Ramos (cell line): Measurements from ENCODE around the gene LRP6.
"Not testable (repeated sequence)": the region's sequence is repeated elsewhere in the genome, so short reads cannot be mapped to it uniquely, and the experiment has no call there.

Source experiments
- in situ Hi-C: fragments of 300-500 bp; cut with MboI; formaldehyde crosslinking; loops from one replicate; pipeline ENCODE4 v1.14.3; 2022; ENCODE audit warnings: low sequenced_read_pairs; ENCODE audit not compliant: unreplicated experiment

The LRP6 gene

DNA sequence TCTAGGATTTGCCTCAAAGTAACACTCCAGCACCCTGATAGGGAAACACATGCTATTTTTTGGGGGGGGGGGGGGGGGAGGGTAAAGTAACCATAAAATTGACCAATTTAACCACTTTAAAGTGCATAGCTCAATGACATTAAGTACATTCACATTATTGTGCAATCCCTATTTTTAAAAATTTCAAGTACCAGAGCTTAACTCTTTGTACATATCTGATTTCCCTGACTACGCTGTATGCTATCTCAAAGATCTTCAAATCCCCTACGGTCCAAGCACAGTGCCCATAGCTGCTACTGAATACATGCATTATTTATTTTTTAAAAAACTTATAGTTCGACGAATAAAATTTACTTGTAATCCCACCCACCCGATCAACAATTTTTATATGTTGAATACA is 133.1 kb downstream of the LRP6 start:
- in situ Hi-C loops, result no loop called here

DNA sequence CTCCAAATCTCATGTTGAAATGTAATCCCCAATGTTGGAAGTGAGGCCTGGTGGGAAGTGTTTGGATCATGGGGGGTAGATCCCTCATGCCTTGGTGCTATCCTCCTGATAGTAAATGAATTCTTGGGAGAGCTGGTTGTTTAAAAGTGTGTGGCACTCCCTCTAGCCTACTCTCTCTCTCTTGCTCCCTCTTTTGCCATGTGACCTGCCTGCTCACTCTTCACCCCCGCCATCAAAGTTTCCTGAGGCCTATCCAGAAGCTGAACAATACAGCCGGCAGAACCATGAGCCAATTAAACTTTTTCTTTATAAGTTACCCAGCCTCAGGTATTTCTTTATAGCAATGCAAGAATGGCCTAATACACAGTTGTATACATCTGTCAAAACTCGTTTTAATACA is 133.6 kb downstream of the LRP6 start:
- in situ Hi-C loops, result no loop called here

DNA sequence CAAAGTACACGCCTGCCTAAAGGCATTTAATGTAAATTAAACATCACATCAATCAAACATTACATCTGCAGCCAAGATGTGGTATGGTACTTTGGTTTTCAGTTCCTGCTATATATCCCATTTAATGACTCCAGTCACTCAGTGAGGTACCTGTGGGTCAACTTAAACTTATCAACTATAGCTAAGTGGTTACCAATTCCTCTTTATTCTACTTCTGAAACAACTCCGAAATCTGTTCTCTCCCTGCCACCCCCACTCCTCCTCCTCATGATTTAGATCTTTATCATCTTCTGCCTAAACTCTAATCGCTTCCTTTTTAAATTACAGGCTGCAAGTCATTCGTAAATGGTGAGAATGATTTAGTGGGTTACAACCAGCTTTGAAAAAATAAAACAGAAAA is 138.2 kb downstream of the LRP6 start:
- in situ Hi-C loops, result no loop called here

DNA sequence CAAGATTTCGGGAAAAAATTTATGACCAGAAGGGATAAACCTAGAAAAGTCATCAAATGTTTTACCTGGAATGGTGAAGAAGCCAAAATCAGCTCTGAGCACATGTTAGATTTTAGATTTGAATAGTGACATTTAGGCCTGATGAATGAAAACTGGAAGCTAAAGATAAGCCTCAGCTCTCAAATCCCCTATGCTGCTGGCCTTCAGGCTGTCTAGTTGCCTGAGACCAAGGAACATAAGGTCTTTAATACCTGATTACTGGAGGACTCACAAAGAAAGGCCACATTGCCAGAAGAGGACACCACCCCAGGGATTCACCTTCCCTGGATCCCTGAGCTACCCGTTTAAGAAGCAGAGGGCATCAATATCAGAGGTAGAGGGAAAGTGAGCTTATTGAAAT is 139.5 kb downstream of the LRP6 start:
- in situ Hi-C loops, result no loop called here

DNA sequence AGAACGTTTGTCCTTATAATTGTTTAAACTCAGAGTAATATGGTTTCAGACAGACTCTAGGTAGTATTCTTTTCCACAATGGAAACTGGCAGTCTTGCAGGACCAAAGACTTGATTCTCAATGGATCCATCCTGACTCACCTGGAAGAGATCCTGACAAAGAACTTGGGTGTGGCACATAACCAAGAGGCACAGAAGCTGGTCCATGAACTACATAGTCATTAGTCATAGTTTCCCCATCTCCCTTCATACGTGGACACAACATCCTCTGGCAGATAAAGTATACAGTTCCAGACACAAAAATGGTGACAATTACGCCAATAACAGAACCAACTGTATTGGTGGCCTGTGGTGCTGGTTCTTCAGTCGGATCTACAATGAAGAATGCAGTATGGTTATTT is 140.3 kb downstream of the LRP6 start:
- in situ Hi-C loops, result no loop called here

DNA sequence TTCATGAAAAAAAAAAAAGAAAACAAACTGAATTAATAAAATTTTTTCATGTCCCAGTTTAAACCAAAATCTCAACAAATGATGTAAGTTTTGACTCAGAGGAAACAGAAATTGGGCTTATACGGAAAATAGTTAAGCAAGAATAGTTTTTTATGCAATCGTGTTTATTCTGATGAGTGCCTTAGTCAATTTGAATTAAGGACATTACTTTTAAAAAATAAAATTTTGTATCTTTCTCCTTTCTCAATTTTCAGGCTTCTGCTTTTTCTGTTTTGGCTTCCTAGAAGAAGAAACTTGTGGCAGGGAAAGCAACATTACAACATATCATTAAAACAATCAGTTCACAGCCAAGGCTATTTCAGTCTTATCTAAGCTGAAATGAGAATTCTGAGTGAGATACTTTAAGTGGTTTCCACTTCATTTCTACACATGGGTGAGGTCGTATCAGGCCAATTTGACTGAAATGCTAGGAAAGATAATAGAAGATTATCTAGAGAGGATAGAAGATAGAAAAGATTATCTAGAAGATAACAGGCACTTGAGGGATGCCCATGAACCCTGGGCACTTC is 143.7 kb downstream of the LRP6 start:
- in situ Hi-C loops, result no loop called here

DNA sequence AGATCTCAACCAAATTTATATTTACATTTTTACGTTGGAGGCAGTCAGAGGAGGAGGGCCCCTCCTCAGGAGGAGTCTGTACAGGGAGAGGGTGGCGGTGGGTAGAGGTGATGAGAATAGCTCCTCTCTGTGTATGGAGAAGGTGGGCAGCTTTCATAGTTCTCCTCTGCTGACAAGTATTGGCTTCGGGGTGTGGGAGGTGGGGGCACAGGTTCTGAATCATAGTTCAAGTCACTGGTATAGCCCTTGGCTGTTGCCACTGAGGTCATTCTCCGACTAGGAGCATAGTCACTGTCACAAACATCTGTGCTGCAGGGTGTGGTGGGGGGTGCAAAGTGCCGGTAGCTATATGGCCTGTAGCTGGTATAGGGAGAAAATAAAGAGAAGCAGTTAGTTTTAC is 145.8 kb downstream of the LRP6 start:
- in situ Hi-C loops, result no loop called here

DNA sequence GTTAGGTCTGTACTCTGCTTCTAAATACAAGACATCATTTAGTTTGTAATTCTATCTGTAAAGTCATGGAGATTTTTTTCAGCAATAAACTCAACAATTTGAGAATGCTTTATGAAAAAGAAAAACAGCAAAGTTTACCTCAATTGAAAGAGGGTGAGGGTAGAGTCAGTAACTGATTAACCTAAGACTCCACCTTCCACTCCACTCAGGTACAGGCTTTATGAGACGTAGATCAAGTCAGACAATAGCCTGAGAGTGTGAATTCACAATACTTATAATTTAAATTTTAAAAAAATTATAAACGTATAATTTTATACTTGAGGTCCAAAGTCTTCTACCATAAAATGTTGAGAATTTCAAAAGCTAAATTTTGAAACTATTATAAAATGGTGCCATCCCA is 150.2 kb downstream of the LRP6 start:
- in situ Hi-C loops, result no loop called here

DNA sequence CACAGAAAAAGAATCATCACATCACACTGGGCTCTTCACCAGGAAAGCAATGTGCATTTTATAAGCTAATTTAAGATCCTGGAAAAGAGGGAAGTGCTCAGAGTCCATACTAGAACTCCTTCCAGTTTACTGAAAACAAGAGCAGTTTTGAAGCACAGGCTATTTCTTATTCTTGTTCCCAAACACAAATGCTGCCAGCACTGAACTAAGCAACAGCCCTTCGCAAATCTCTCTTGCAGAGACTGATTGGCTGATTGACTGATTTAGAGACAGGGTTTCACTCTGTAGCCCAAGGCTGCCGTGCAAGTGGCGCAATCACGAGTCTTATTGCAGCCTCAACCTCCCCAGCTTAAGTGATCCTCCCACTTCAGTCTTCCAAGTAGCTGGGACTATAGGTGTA is 151.3 kb downstream of the LRP6 start:
- in situ Hi-C loops, result no loop called here

DNA sequence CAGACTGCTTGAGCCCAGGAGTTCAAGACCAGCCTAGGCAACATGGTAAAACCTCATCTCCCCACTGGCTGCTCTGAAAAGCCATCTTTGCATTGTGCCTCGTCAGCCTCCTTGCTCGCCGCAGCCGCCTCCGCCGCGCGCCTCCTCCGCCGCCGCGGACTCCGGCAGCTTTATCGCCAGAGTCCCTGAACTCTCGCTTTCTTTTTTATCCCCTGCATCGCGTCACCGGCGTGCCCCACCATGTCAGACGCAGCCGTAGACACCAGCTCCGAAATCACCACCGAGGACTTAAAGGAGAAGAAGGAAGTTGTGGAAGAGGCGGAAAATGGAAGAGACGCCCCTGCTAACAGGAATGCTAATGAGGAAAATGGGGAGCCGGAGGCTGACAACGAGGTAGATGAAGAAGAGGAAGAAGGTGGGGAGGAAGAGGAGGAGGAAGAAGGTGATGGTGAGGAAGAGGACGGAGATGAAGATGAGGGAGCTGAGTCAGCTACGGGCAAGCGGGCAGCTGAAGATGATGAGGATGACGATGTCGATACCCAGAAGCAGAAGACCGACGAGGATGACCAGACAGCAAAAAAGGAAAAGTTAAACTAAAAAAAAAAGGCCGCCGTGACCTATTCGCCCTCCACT is 155.8 kb downstream of the LRP6 start:
- in situ Hi-C loops, result not testable (repeated sequence)

DNA sequence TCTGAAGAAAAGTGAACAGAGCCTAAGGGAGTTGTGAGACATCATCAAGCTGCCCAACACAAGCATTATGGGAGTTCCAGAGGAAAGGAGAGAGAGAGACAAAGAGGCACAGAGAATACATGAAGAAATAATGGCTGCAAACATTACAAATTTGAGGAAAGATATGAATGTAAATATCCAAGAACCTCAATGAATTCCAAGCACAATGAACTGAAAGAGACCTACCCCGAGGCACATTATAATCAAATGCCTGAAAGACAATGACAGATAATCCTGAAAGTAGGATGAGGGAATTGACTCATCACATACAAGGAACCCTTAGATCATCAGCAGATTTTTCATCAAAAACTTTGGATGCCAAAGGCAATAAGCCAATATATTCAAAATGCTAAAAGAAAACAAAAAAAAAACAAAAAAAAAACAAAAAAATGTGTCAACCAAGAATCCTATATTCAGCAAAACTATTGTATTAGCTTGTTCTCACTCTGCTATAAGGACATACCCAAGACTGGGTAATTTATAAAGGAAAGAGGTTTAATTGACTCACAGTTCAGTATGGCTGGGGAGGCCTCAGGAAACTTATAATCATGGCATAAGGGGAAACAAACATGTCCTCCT is 158.3 kb downstream of the LRP6 start:
- in situ Hi-C loops, result no loop called here

DNA sequence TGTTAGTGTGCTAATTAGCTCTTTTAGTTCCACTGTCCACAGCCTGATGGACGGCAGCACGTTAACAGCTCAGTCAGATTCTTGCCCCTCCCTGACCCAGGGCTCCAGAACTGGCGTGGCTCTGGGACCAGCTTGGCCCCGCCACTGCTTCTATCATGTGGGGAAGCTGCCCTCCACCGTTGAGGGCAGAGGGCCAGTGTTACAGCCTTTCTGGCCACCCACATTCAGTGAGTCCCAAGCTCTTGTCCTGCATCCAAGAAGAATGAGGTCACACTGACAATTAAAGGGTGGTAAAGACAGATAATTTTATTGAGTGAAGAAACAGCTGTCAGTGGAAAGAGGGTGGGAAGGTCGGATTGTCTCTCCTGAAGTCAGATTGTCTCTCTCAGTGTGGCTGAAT is 159.2 kb downstream of the LRP6 start:
- in situ Hi-C loops, result no loop called here

DNA sequence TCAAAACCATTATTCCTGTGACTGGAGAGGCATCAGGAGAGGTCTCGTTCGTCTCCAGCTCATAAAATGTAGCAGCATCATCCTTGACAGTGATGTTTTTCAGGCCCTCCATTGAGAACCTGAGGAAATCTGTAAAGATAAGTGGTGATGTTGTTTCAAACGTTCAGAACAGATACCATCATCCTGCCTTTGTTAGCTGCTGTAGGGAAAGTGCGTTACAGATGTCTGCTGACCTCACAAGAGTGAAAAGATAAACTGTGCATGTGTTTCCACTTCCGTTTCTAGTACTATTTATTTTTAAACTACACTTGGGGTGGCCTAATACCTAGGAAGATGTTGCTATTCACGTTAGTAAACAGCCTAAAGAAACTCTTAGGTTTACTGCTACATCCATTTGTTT is 167.7 kb downstream of the LRP6 start:
- in situ Hi-C loops, result no loop called here

DNA sequence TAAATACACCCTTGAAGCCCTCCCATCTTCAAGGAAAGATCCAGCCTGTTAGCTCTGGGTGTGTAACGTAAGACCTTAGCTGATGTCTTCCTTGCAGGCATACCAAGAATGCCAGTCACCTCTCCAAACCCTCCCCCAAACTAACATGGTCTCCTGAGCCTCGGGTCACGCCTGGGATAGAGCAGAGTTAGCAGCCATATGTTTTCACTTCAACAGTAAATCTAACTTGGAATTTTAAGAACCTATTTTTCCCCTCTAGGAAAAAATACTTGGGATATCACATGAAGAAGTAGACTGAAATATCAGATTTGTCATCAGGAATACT is 168.2 kb downstream of the LRP6 start:
- in situ Hi-C loops, result no loop called here

DNA sequence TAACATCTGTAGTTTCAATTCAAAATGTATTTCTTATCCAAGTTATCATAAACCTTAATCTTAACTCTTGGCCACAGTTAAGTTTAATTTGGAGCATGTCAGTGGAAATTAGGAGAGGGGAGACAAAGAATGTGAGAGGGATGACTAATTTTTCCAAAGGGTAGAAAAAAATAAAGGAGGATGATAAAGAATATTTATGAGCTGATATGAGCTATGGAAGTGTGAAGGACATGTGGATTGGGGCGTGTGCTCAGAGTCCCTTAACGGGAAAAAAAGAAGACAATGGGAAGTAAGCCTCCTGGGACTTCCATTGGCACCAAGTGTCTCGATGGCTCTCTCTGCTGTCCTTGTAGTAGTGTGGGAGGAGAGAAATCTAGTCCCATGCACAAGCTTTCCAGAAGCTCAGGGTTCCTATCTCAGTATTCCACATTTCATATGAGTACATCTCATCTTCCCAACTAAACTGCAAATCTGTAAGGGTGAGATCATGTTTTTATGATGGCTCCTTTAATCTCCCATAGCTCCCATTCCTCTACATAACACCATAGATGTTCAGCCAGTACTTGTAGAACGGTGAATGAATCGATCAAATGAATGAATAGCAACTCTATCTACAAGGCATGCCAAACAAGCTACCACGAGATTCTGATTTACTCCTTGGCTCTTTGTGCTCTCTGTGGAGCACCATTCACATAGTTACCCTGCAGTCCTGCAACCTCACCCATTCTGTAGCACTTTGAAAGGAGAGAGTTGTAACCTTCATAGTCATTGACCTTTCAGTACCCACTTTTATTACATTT is 168.8 kb downstream of the LRP6 start:
- in situ Hi-C loops, result no loop called here

DNA sequence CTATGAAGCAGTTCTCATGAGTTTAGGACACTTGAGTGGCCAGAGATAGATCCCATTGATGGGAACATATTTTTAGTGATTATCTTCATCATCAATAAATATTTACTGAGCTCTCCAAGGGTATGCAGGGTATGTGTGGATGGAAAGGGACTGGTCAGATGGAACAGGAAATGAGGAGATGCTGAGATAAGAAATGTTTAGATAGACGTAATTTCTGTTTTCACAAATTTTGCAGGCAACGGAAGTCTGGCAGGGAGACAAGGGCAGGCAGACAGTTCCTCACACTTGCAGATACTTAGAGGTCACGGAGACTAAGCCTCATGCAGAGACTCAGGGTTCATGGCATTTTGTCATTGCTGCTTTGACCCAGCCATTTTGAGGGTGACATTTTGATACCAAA is 171.8 kb downstream of the LRP6 start:
- in situ Hi-C loops, result no loop called here

DNA sequence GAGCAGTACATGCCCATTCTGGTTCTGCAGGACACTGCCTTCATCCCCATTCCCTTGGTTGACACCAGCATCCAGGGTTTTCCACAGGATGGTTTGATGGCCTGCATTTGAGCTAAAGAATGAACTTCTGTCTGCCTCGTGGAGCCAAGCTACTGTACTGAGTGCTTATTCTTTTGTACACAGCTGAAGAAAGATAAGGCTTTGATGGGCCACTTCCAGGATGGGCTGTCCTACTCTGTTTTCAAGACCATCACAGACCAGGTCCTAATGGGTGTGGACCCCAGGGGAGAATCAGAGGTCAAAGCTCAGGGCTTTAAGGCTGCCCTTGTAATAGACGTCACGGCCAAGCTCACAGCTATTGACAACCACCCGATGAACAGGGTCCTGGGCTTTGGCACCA is 172.4 kb downstream of the LRP6 start:
- in situ Hi-C loops, result no loop called here

DNA sequence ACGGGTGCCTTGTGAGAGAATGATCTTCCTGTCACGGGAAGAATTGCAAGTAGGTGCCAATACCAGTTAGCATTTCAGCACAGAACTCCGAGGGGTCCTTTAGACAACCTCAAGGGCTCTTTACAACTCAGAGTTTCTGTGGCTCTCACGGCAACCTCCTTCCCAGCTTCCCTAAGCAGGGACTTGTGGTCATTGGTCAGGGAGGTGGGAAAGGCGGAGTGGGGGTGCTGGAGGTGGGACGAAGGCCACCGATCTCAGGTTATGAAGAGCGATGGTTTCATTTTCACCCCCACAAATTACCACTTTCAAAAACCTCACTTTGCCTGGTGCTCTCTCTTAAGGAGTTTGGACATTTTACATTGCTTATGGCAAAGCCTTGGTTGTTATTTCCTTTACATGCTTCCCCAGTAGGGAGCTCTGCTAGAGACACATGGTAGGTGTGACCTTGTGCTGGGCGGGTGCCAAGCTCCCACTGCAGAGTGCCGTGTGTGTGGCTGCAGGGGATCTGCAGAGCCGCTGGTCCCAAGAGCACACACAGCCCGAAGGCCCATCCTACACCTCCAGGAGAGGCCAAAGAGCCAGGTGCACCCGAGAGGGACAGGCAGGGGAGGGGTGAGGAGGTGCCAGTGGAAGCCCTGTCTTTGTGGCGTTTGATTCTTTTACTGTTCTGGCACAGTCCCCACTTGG is 174.7 kb downstream of the LRP6 start:
- in situ Hi-C loops, result no loop called here

DNA sequence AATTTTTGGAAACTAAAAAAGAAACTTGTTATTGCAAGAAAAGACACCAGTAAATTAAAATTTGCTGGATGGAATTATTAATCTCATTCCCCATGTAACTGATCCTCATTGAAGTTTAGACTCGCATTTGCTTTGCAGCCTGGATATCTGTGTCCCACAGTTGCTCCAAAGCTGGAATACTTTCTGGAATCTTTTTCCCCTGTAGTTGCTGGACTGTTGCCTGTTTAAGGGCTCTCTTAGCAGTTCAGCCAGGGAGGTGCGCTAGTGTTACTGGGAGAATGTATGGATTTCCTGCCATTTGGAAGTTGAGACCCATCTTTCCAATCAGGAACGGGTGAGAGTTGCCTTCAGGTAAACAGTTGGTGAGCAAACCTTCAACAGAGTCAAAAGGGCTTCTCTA is 175.8 kb downstream of the LRP6 start:
- in situ Hi-C loops, result no loop called here

DNA sequence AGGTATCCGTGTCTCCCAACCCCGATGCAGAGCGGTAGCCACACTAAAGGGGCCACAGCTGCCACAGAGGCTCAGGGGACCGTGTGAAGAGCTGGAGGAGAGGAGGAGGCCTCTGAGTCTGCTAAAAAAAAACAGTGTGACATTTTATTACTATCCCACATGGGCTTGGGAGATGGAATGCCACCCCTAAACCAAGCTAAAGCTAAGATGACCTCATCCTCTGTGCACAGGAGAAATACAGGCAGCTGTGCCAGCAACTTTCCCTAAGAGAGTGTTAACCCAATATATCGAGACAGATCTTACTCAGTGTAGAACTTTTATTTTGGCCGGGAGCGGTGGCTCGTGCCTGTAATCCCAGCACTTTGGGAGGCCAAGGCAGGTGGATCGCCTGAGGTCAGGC is 178.1 kb downstream of the LRP6 start:
- in situ Hi-C loops, result no loop called here

DNA sequence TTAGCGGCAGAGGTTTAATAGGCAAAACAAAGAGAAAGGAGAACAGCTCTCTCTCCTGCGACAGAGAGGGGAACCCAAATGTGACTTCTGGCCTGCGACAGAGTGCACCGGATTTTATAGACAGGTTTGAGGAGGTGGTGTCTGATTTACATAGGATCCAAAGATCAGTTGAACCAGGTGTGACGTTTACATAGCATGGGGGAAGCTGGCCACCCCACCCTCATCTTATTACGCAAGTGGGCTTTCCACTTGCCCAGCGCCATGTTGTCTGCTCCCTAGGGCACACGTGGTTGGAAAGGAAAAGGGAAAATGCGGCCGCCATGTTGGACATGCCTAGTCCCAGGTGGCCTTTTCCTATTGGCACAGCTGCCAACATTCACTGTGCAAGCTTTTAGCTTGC is 178.7 kb downstream of the LRP6 start:
- in situ Hi-C loops, result no loop called here
